Kidney glomerular epithelial cell (primary cell): ENCODE measurements around the gene CDK12.

ENCODE experiments used
- DNase-seq: peaks from one replicate; lab custom pipeline; 2025; lab: John Stamatoyannopoulos, UW

The CDK12 gene

DNA sequence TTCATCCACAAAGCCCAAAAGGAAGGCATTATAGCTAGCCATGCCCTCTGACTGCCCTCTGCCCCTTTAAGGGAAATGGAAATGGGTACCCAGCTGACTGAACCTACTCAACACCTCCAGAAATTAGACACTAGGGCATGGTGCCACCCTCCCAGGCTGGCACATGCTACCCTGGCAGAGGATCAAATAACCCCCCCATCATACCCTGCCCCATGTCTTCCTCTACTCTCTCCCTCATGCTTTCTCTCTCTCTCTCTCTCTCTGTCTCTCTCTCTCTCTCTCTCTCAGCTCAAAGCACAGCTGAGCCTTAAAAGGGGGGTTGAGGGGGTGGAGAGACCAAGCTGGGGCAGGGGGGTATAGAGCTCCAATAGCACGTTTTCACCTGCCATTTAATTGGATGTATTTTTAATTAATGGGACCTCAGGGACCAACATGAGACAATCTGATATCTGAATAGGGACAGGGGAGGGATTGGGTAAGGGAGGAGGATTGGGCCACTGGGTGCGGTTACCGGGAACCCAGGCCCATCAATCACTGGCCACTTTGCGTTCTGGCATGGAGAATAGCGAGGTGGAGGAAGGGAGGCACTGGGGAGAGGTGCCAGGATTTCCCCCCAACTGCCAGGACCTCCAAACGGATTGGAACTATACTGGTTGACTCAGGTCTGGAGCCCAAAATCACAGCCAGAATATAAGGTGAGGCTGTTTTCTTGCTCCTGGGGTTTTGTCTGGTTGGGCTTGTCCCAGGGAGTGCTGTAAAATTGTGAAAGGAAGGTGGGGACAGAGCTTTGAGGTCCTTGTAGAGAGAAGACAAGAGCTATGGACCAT is 88.7 kb downstream of the CDK12 start:
- no peak for DNase-seq

DNA sequence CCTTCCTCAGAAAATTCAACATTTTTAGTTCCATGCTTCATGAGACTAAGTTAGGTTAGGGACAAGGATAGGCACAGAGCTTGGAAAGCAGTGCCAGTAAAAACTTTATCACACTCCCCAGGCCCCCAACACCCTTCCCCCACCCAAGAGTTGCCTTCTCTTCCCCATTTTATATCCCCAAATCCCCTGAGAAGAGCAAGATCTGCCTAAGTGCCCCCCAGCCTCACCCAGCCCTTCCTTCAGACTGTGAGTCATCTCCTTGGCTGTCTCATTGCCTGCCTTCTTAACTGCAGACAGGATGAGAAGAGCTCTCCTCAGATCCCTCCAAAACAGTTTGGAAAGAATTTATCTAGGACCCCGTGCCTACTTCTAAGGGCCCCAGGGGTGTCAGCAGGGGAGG is 90.6 kb downstream of the CDK12 start:
- DNase-seq = no peak

GRCh38 chr17:39553341-39553945 is 92.2 kb downstream of the CDK12 start:
- peak; percentile 52 for DNase-seq

- no peak for DNase-seq
Observed at GRCh38 chr17:39555368-39555767, 94.1 kb downstream of the CDK12 start.

GRCh38 chr17:39556423-39556822 is 95.1 kb downstream of the CDK12 start:
- DNase-seq = no peak

DNA sequence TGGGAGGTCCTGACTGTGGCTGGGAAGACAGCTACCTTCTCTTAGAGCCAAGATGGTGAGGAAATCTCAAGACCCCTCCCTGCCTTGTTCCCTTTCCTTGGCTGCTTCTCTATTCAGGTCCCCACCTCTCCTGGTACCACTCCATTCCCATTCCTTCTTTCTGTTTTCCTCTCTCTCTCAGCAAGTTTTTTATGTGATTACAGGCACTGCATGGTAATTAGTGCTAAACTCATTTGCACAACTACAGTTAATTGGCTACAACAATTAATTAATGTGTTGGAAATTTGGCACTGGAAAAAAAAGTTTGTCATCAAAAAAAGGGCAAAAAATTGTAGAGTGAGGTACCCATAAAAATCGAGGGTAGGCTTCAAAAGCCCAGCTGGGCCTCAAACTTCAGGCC is 101.1 kb downstream of the CDK12 start:
- no peak for DNase-seq

- DNase-seq = no peak
Observed at GRCh38 chr17:39562976-39563375, 101.7 kb downstream of the CDK12 start.

DNA sequence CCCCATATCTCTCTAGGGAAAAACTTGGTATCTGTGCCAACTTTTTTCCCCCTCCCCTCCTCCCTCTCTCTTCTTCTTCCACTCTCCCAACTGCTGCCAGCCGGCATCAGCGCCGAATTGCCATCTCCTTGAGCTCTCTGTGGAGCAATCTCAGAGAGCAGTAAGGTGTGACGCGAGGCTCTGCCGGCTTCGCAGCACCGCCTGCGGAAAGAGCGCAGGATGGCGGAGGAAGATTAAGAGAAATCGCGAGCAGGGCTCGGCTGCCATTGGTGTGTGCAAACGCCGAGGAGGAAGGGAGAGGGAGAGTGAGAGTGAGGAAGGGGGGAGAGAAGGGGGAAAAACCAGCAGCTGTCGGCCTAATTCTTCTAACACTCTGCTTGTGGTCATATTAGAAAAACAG is 102.2 kb downstream of the CDK12 start:
- no peak for DNase-seq

GRCh38 chr17:39564211-39564848 is 103.0 kb downstream of the CDK12 start:
- DNase-seq = no peak

GRCh38 chr17:39566094-39566850 is 105.0 kb downstream of the CDK12 start:
- no peak for DNase-seq

DNA sequence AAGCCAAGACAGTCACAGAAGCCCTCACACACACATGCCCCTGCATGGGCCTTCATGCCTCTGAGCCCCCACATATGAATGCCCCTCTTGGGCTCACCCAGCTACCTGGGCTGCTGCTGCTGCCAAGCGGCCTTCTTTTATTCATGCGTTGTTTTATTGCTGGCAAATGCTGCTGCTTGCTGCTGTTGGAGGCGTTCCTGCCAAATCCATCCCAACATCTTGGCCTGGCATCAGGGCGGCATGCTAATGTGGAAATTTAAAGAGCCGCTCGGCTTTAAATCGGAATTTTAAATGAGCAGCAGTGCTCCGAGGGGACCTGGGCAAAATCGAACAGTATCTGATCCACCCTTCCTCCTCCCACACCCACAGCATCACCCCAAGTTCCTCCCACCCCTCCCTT is 107.4 kb downstream of the CDK12 start:
- DNase-seq = no peak

GRCh38 chr17:39569126-39569525 is 107.8 kb downstream of the CDK12 start:
- DNase-seq = no peak

DNA sequence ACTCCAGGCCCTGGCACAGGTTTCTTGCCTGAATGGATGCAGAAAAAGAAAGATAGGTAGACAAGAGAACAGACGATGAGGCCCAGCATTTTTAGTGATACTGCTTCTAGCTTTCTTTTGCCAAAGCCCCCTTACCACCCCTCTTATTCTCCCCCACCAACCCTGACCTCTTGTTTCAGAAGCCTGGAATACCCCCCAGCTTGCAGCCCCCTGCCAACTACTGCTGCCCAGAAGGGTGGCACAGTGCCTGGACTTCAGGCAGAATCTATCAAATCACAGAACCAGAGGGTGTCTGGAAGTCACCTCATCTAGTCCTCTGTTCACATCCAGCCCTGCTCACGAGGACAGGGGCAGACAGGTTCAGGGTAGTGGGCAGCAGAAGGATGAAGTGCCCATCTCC is 110.8 kb downstream of the CDK12 start:
- DNase-seq = no peak

- DNase-seq = peak; percentile 34
Observed at GRCh38 chr17:39573447-39574298, 112.4 kb downstream of the CDK12 start.

GRCh38 chr17:39576187-39576586 is 114.9 kb downstream of the CDK12 start:
- DNase-seq = no peak

GRCh38 chr17:39578272-39578671 is 117.0 kb downstream of the CDK12 start:
- DNase-seq = no peak

DNA sequence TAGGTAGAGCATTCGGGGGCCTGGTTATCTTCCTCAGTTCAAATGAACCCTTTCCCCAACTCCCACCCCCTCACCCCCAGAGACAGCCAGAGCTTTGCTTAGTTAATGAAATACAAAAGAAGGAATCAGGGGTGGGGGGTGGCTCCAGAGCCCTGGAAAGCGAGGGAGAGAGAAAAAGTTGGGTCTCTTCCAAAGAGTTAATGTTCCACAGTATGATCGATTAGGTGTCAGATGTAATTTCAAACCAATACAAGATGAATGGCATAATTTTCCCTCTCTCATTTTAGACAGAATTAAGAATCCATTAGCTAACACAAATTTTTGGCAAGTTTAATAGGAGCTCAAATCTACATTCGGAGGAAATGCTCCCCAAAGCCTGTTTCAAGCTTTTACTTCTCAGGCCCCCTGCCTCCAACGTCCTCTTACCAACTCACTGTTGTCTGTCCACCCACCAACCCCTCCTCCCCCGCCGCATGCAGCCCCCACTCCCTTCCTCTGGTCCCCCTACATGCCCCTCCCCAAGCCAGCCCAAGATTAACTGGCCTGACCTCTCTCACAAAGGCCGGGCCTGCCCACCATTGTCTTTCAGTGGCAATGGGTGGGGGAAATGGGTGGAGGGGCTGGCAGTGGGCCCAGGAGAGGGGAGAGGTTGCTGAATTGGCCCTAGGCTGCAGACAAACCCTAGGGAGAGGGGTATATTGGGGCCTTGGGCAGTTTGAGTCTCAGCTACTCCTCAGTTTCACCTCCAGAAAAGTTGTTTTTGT is 118.2 kb downstream of the CDK12 start:
- DNase-seq = no peak

DNA sequence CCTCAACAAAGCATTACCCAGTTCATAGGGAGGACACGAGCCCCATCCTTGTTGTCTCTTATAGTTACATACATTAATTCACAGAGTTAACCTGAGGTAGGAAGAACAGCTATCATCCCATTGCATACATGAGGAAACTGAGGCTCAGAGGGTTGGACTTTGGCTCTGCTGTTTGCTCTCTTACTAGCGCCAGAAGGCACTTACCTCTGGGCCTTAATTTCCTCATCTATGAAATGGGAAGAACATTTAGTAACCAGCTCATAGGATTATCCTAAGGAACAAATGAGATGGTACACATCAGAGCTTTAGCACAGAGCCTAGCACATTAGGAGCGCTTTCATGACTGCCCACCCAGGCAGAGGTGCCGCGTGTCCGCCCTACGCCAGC is 118.8 kb downstream of the CDK12 start:
- no peak for DNase-seq

- no peak for DNase-seq
Observed at GRCh38 chr17:39581071-39581758, 119.9 kb downstream of the CDK12 start.

GRCh38 chr17:39581759-39582085 is 120.4 kb downstream of the CDK12 start:
- no peak for DNase-seq
